GM12878 (cell line): ENCODE data around the gene LGI1. TPM values are rescaled to one million over a fixed set of nuclear protein-coding genes. Genes with fewer than 3 reads are reported as not detected.

Experiments
- ATAC-seq: fragments of 200-7000 bp; cut with Tn5 transposase; 3 replicates; pipeline ENCODE4 v1.9.1; 2020; ENCODE audit warnings: mild to moderate bottlenecking, moderate library complexity
- BruUV-seq: library from RNA; stranded (reverse); fragments of 400-500 nt; replicated peaks from 2 replicates; lab custom pipeline; 2021; lab: Mats Ljungman, UMichigan
- CTCF ChIA-PET: fragments of 300-600 bp; sonication (Branson Sonifier 250); formaldehyde crosslinking; extraction: SDS; loops from one replicate; lab custom pipeline; 2021; ENCODE audit warnings: inconsistent platforms; lab: Yijun Ruan, JAX
- POLR2A ChIA-PET: fragments of 350-600 bp; formaldehyde crosslinking; extraction: SDS; loops from one replicate; lab custom pipeline; 2021; ENCODE audit warnings: inconsistent platforms; lab: Charles Lee
- RAD21 ChIA-PET: fragments of 300-600 bp; sonication (Branson Sonifier 250); formaldehyde crosslinking; loops from one replicate; lab custom pipeline; 2023; ENCODE audit warnings: antibody characterized with exemption; ENCODE audit not compliant: unreplicated experiment; lab: Charles Lee
- SMC1A ChIA-PET: fragments of 300-600 bp; sonication (Branson Sonifier 250); formaldehyde crosslinking; loops from one replicate; lab custom pipeline; 2023; ENCODE audit not compliant: unreplicated experiment, uncharacterized antibody; lab: Charles Lee
- DNase-seq: peaks from one replicate; pipeline ENCODE4 v3.0.0-alpha.2; 2011; ENCODE audit warnings: low read depth, low spot score
- FAIRE-seq: peaks from 3 replicates; lab custom pipeline; 2011; peaks lifted over from hg19 to GRCh38; lab: Jason Lieb, UNC
- H2AFZ ChIP-seq: 2 replicates; pipeline ENCODE4 v1.6.0; 2011; ENCODE audit warnings: low read depth, low read length, control low read depth; ENCODE audit not compliant: control insufficient read depth
- H3K27ac ChIP-seq: 2 replicates; pipeline ENCODE4 v1.5.1; 2011; ENCODE audit warnings: control low read depth; ENCODE audit not compliant: control insufficient read depth, insufficient read depth
- H3K27me3 ChIP-seq, 2 experiments: replicated peaks in 1 of 2; 2 replicates each; pipeline versions ENCODE4 v1.6.0 to v1.6.1; 2011; ENCODE audit warnings: low read length in 1 of 2; ENCODE audit not compliant: control insufficient read depth in 2 of 2, insufficient read depth in 2 of 2
- H3K36me3 ChIP-seq, 2 experiments: 2 replicates each; pipeline ENCODE4 v1.5.1; 2011; ENCODE audit warnings: low read length in 1 of 2; ENCODE audit not compliant: control insufficient read depth in 2 of 2, insufficient read depth in 2 of 2
- H3K4me1 ChIP-seq: 2 replicates; pipeline ENCODE4 v1.6.1; 2011; ENCODE audit warnings: mild to moderate bottlenecking, low read length, moderate library complexity, mixed read lengths; ENCODE audit not compliant: control insufficient read depth, insufficient read depth
- H3K4me2 ChIP-seq: 2 replicates; pipeline ENCODE4 v1.6.0; 2011; ENCODE audit warnings: control low read depth; ENCODE audit not compliant: control insufficient read depth, insufficient read depth
- H3K4me3 ChIP-seq: fragments of 200-600 bp; sonication (generic); 2 replicates; pipeline ENCODE4 v1.5.1; 2016
- H3K79me2 ChIP-seq: 2 replicates; pipeline ENCODE4 v1.6.0; 2011; ENCODE audit warnings: low read length; ENCODE audit not compliant: control insufficient read depth, insufficient read depth
- H3K9ac ChIP-seq: 2 replicates; pipeline ENCODE4 v1.8.0; 2011; ENCODE audit warnings: low read length, control low read depth, mixed read lengths; ENCODE audit not compliant: control insufficient read depth, insufficient read depth
- H3K9me3 ChIP-seq: replicated peaks from 3 replicates; pipeline ENCODE4 v1.5.1; 2011; ENCODE audit warnings: mild to moderate bottlenecking, low read length; ENCODE audit not compliant: control insufficient read depth, insufficient read depth
- H4K20me1 ChIP-seq: 2 replicates; pipeline ENCODE4 v1.6.0; 2011; ENCODE audit not compliant: control insufficient read depth, insufficient read depth
- ASH2L ChIP-seq: fragments of 300-600, 200-600 bp; sonication (generic); IDR thresholded peaks from 2 replicates; pipeline ENCODE4 v1.6.1; 2017; ENCODE audit warnings: low read depth, mild to moderate bottlenecking, borderline replicate concordance
- GATAD2B ChIP-seq: fragments of 450-650 bp; conservative IDR thresholded peaks from 2 replicates; pipeline ENCODE4 v1.6.1; 2017; ENCODE audit warnings: low read depth, mild to moderate bottlenecking, moderate library complexity
- MTA2 ChIP-seq: fragments of 450-650 bp; IDR thresholded peaks from 2 replicates; pipeline ENCODE4 v1.6.1; 2016; ENCODE audit warnings: low read depth, mild to moderate bottlenecking, moderate library complexity
- NFIC ChIP-seq: IDR thresholded peaks from 2 replicates; pipeline ENCODE4 v1.6.1; 2012; ENCODE audit warnings: low read depth, mild to moderate bottlenecking, inconsistent platforms, low read length, moderate library complexity
- POLR2A ChIP-seq: IDR thresholded peaks from 2 replicates; pipeline ENCODE4 v1.6.1; 2011; ENCODE audit warnings: low read depth, mild to moderate bottlenecking, low read length
- RUNX3 ChIP-seq: IDR thresholded peaks from 2 replicates; pipeline ENCODE4 v1.6.1; 2012; ENCODE audit warnings: low read length, inconsistent platforms
- ZBTB40 ChIP-seq: fragments of 450-650 bp; IDR thresholded peaks from 2 replicates; pipeline ENCODE4 v1.6.1; 2016; ENCODE audit warnings: mild to moderate bottlenecking, moderate library complexity, borderline replicate concordance
- WGBS: methylation state at CpG from one replicate; pipeline ENCODE4 v1.1.6; 2016; ENCODE audit warnings: low lambda C conversion rate; ENCODE audit not compliant: insufficient replicate concordance, insufficient coverage; ENCODE audit errors: missing lambda C conversion rate; 5-methylcytosine and 5-hydroxymethylcytosine counted together
- in situ Hi-C: fragments of 300-500 bp; cut with MboI; formaldehyde crosslinking; loops from 9 replicates; pipeline ENCODE4 v1.14.3; 2018; ENCODE audit warnings: mixed read lengths
- intact Hi-C: fragments of 100-400 bp; cut with micrococcal nuclease; formaldehyde crosslinking; loops from one replicate; pipeline ENCODE4 v1.14.2; 2022; ENCODE audit not compliant: unreplicated experiment
- polyA plus RNA-seq, 11 experiments: library from polyadenylated mRNA; depleted of rRNA in 4 of 11; unstranded in 6 of 11; stranded (reverse) in 5 of 11; fragments of >200 nt; fragmentation: Nextera tagmentation in 4 of 11; fragmentation: Illumina TruSeq in 1 of 11; extraction: Ambion mirVana in 4 of 11; extraction: Trizol in 1 of 11; gene quantifications; 1 replicate in 1 of 11; 2 replicates in 10 of 11; pipeline versions ENCODE4 v1.2.1 to v1.2.3, GENCODE V29; 2011 to 2016; ENCODE audit warnings: inconsistent platforms in 2 of 11, missing spikeins in 2 of 11, low read depth in 1 of 11
- total RNA-seq, 4 experiments: library from RNA; depleted of rRNA in 3 of 4; stranded (reverse); fragments of >200 nt in 3 of 4; fragmentation: Illumina TruSeq in 1 of 4; extraction: Trizol in 1 of 4; gene quantifications; 2 replicates each; pipeline versions ENCODE4 v1.2.1 to v1.2.3, GENCODE V29; 2013 to 2021
- TF ChIP-seq, protein P1 (sequence below): fragments of 450-650 bp; IDR thresholded peaks from 2 replicates; pipeline ENCODE4 v1.6.1; 2018; ENCODE audit warnings: mild to moderate bottlenecking, low read depth, moderate library complexity; ENCODE audit not compliant: partially characterized antibody
- TF ChIP-seq, protein P2 (sequence below): fragments of 450-650 bp; formaldehyde crosslinking; IDR thresholded peaks from 2 replicates; pipeline ENCODE4 v1.4.0; 2022; ENCODE audit warnings: mild to moderate bottlenecking, moderate library complexity

LGI1 gene
- total and polyA plus RNA-seq, 10 of the 15 experiments (the other 5 are each of a cell fraction or from before 2014, with no cell fraction given), result not detected

- ChIA-PET CTCF (interaction anchor here (0.6 to 0.8 kb wide), 2 partner anchors 11 to 98 kb away, joined by 3 read pairs; no protein-coding TSS in a partner anchor), POLR2A (interaction anchor here (0.5 kb wide), 1 partner anchor 363 kb away, joined by 4 read pairs; no protein-coding TSS in a partner anchor), SMC1A (interaction anchor here (0.6 kb wide), 1 partner anchor 11 kb away, joined by 4 read pairs; no protein-coding TSS in a partner anchor), RAD21 (no interaction called here)
- Histone ChIP-seq H3K4me3 (no peak overlapping the region), H3K36me3 (no peaks in the 10 kb centered on the region), H3K4me2 (no peak overlapping the region), H3K27ac (no peak overlapping the region), H3K4me1 (no peaks in the 10 kb centered on the region), H2AFZ (no peak overlapping the region), H3K27me3 (no peaks in the 10 kb centered on the region), H3K79me2 (no peaks in the 10 kb centered on the region), H3K9ac (no peak overlapping the region), H4K20me1 (no peaks in the 10 kb centered on the region), H3K9me3 (no peaks in the 10 kb centered on the region)
- BruUV-seq, result no TSS peak
- TF ChIP-seq RUNX3 (no peak), ASH2L (no peak), GATAD2B (no peak), MTA2 (no peak), ZBTB40 (no peak), POLR2A (no peak), NFIC (no peak)
- TF ChIP-seq, protein P1, sequence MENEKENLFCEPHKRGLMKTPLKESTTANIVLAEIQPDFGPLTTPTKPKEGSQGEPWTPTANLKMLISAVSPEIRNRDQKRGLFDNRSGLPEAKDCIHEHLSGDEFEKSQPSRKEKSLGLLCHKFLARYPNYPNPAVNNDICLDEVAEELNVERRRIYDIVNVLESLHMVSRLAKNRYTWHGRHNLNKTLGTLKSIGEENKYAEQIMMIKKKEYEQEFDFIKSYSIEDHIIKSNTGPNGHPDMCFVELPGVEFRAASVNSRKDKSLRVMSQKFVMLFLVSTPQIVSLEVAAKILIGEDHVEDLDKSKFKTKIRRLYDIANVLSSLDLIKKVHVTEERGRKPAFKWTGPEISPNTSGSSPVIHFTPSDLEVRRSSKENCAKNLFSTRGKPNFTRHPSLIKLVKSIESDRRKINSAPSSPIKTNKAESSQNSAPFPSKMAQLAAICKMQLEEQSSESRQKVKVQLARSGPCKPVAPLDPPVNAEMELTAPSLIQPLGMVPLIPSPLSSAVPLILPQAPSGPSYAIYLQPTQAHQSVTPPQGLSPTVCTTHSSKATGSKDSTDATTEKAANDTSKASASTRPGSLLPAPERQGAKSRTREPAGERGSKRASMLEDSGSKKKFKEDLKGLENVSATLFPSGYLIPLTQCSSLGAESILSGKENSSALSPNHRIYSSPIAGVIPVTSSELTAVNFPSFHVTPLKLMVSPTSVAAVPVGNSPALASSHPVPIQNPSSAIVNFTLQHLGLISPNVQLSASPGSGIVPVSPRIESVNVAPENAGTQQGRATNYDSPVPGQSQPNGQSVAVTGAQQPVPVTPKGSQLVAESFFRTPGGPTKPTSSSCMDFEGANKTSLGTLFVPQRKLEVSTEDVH, result no peak
- TF ChIP-seq, protein P2, sequence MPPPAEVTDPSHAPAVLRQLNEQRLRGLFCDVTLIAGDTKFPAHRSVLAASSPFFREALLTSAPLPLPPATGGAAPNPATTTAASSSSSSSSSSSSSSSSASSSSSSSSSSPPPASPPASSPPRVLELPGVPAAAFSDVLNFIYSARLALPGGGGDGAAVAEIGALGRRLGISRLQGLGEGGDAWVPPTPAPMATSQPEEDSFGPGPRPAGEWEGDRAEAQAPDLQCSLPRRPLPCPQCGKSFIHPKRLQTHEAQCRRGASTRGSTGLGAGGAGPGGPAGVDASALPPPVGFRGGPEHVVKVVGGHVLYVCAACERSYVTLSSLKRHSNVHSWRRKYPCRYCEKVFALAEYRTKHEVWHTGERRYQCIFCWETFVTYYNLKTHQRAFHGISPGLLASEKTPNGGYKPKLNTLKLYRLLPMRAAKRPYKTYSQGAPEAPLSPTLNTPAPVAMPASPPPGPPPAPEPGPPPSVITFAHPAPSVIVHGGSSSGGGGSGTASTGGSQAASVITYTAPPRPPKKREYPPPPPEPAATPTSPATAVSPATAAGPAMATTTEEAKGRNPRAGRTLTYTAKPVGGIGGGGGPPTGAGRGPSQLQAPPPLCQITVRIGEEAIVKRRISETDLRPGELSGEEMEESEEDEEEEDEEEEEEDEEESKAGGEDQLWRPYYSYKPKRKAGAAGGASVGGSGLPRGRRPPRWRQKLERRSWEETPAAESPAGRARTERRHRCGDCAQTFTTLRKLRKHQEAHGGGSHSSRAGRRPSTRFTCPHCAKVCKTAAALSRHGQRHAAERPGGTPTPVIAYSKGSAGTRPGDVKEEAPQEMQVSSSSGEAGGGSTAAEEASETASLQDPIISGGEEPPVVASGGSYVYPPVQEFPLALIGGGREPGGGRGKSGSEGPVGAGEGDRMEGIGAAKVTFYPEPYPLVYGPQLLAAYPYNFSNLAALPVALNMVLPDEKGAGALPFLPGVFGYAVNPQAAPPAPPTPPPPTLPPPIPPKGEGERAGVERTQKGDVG (CRISPR knock-in tag), result no peak
- intact Hi-C loops (no loop called here), in situ Hi-C loops (no loop called here)
- no peak for DNase-seq
- no peak for ATAC-seq
- 75% methylated on average over 3 of the region's 3 CpGs for WGBS
- no peak for FAIRE-seq
These were observed 32.7 kb downstream of the LGI1 start for GRCh38 chr10:93790439-93790838.
